ENCODE results near the gene SLC2A3. TPM values are rescaled to one million over a fixed set of nuclear protein-coding genes. Genes with fewer than 3 reads are reported as not detected.
"Not testable (repeated sequence)": the region's sequence is repeated elsewhere in the genome, so short reads cannot be mapped to it uniquely, and the experiment has no call there.

Gene SLC2A3
- total and polyA plus RNA-seq, 2 of the 13 experiments (the other 11 are each of a cell fraction or from before 2014, with no cell fraction given): 39.3 to 580 TPM

DNA sequence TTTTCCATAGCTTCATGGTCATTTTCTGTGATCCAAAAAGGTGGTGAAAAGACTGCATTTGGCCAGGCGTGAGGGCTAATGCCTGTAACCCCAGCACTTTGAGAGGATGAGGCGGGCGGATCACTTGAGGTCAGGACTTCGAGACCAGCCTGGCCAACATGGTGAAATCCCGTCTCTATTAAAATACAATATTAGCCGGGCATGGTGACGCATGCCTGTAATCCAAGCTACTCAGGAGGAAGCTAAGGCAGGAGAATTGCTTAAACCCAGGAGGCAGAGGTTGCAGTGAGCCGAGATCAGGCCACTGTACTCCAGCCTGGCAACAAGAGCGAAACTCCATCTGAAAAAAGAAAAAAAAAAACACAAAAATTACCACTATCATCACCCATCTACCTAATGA lies 28.7 kb upstream of the SLC2A3 start:
- DNase-seq (ENCODE audit: low spot score); H3K9ac ChIP-seq (ENCODE audit: insufficient read depth, low read depth, low read length); intact Hi-C loops (cut with micrococcal nuclease; ENCODE audit: unreplicated experiment); H3K27ac ChIP-seq (ENCODE audit: extremely low read length, insufficient read depth, low read length); H4K20me1 ChIP-seq (ENCODE audit: insufficient read depth, low read length); H3K4me3 ChIP-seq (replicated peaks in 1 of 3; ENCODE audit: insufficient read depth in 1 of 3, low read depth in 2 of 3, low read length in 3 of 3); BruUV-seq (replicated peaks); ATAC-seq; H2AFZ ChIP-seq (ENCODE audit: low read length); FAIRE-seq; H3K27me3 ChIP-seq (ENCODE audit: control insufficient read depth in 1 of 2, insufficient read depth in 2 of 2, low read length in 2 of 2); H3K36me3 ChIP-seq (replicated peaks in 1 of 2; ENCODE audit: control insufficient read depth in 1 of 2, insufficient read depth in 2 of 2, low read length in 2 of 2); H3K79me2 ChIP-seq (ENCODE audit: insufficient read depth, low read length); CTCF ChIA-PET (ENCODE audit: low intra/inter-chr PET ratio, low total read pairs); H3K4me2 ChIP-seq (ENCODE audit: low read depth, low read length); POLR2A ChIA-PET; H3K9me3 ChIP-seq (ENCODE audit: low read length); in situ Hi-C loops (cut with HindIII; ENCODE audit: extremely low pct_ligation_motif_present, low pct_unique_long_range_greater_than_20kb): not testable (repeated sequence)
- WGBS (ENCODE audit: low lambda C conversion rate): 90% methylated on average over 9 of the region's 9 CpGs
- H3K4me1 ChIP-seq (ENCODE audit: insufficient read depth, low read length): peaks cover 14% of the 10 kb centered on the region

DNA sequence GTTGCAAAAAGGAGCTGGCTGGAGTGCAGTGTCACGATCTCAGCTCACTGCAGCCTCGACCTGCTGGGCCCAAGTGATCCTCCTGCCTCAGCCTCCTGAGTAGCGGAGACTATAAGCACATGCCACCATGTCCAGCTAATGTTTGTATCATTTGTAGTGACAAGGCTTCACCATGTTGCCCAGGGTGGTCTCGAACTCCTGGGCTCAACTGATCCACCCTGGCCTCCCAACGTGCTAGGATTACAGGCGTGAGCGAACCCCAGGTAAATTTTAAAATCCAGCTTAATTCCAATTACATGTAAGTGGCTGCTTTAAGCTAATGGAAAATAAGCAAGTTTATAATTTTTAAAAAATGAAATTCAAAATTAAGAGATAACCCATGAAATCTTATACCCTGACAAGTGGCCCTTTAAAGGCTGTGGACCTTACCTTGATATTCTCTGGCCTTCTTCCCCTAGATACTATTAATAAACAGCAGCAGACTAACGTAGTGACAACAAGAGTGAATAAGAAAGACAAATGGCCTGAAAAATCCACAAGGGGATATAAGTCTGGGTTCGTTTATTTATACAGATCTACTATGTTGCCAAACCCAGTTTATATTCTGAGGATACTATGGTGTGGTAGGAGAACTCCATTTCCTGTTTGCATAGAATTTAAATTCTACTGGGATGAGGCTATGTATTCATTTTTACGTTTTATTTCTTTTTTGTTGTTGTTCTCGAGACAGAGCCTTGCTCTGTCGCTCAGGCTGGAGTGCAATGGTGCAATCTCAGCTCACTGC lies 25.6 kb upstream of the SLC2A3 start:
- Histone ChIP-seq H3K79me2 (ENCODE audit: insufficient read depth, low read length) (no peaks in the 10 kb centered on the region), H3K4me2 (ENCODE audit: low read depth, low read length) (peak overlapping the region; percentile 70), H3K9ac (ENCODE audit: insufficient read depth, low read depth, low read length) (no peak overlapping the region), H3K9me3 (ENCODE audit: low read length) (no peaks in the 10 kb centered on the region), H4K20me1 (ENCODE audit: insufficient read depth, low read length) (no peaks in the 10 kb centered on the region), H3K4me1 (ENCODE audit: insufficient read depth, low read length) (peaks cover 24% of the 10 kb centered on the region), H3K36me3 (replicated peaks in 1 of 2; ENCODE audit: control insufficient read depth in 1 of 2, insufficient read depth in 2 of 2, low read length in 2 of 2) (no peaks in the 10 kb centered on the region), H3K27ac (ENCODE audit: extremely low read length, insufficient read depth, low read length) (no peak overlapping the region), H3K27me3 (ENCODE audit: control insufficient read depth in 1 of 2, insufficient read depth in 2 of 2, low read length in 2 of 2) (no peaks in the 10 kb centered on the region), H2AFZ (ENCODE audit: low read length) (no peak overlapping the region), H3K4me3 (replicated peaks in 1 of 3; ENCODE audit: insufficient read depth in 1 of 3, low read depth in 2 of 3, low read length in 3 of 3) (peak overlapping the region; percentile 43 to 66 (median 60); a peak in 4 of 6 replicates)
- no peak for FAIRE-seq
- TF ChIP-seq ZBTB38 (CRISPR knock-in tag; IDR thresholded peaks at IDR 0.05): 0 out of 2 replicates have a peak, but pooled peaks have one; percentile 21
- TF ChIP-seq, protein P1, sequence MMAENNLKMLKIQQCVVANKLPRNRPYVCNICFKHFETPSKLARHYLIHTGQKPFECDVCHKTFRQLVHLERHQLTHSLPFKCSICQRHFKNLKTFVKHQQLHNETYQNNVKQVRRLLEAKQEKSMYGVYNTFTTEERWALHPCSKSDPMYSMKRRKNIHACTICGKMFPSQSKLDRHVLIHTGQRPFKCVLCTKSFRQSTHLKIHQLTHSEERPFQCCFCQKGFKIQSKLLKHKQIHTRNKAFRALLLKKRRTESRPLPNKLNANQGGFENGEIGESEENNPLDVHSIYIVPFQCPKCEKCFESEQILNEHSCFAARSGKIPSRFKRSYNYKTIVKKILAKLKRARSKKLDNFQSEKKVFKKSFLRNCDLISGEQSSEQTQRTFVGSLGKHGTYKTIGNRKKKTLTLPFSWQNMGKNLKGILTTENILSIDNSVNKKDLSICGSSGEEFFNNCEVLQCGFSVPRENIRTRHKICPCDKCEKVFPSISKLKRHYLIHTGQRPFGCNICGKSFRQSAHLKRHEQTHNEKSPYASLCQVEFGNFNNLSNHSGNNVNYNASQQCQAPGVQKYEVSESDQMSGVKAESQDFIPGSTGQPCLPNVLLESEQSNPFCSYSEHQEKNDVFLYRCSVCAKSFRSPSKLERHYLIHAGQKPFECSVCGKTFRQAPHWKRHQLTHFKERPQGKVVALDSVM (CRISPR knock-in tag; IDR thresholded peaks at IDR 0.05): 0 out of 2 replicates have a peak, but pooled peaks have one; percentile 61
- no peak for TF ChIP-seq GATAD2A (CRISPR knock-in tag; IDR thresholded peaks at IDR 0.05)
- ChIA-PET CTCF (ENCODE audit: low intra/inter-chr PET ratio, low total read pairs) (interaction anchor here (1.0 to 2.9 kb wide), 2 partner anchors 34 to 102 kb away, joined by 3 to 11 read pairs; no protein-coding TSS in a partner anchor), POLR2A (interaction anchor here (1.6 to 2.0 kb wide), 3 partner anchors 13 to 27 kb away, joined by 4 to 24 read pairs (median 5); partner anchors contain the start of gene SLC2A3)
- DNase-seq (ENCODE audit: low spot score): no peak
- intact Hi-C loops (cut with micrococcal nuclease; ENCODE audit: unreplicated experiment): no loop called here
- 86% methylated on average over 12 of the region's 12 CpGs for WGBS (ENCODE audit: low lambda C conversion rate)
- ATAC-seq: no peak
- no TSS peak for BruUV-seq (replicated peaks)
- in situ Hi-C loops (cut with HindIII; ENCODE audit: extremely low pct_ligation_motif_present, low pct_unique_long_range_greater_than_20kb): no loop called here
